ENCODE measurements around the gene CHCHD4.

GRCh38 chr3:14125193-14126016 is 735 bp upstream of the CHCHD4 start:
- TF ChIP-seq CTCF (IDR thresholded peaks at IDR 0.05; ENCODE audit: insufficient read depth, low read length) = no peak
- no peak for TF ChIP-seq SPI1 (IDR thresholded peaks at IDR 0.05; ENCODE audit: borderline replicate concordance, low read depth)
- TF ChIP-seq POLR2AphosphoS5 (IDR thresholded peaks at IDR 0.05; ENCODE audit: low read depth) = no peak
- TF ChIP-seq GABPA (IDR thresholded peaks at IDR 0.05; ENCODE audit: low read depth) = no peak
- peak; percentile 93 for TF ChIP-seq REST (IDR thresholded peaks at IDR 0.05; ENCODE audit: insufficient replicate concordance, low read depth)
